NT2/D1 (cell line): Measurements from ENCODE around the gene TFAP2E.

Source experiments
- SUZ12 ChIP-seq: IDR thresholded peaks from 2 replicates; pipeline ENCODE4 v1.6.1; 2011; ENCODE audit not compliant: insufficient read length, insufficient read depth; ENCODE audit errors: extremely low read depth
- YY1 ChIP-seq: IDR thresholded peaks from 2 replicates; pipeline ENCODE4 v1.6.1; 2011; ENCODE audit not compliant: insufficient read length, insufficient read depth
- ZNF274 ChIP-seq: IDR thresholded peaks from 2 replicates; pipeline ENCODE4 v1.6.1; 2011; ENCODE audit warnings: mild to moderate bottlenecking, low read depth, low read length

DNA sequence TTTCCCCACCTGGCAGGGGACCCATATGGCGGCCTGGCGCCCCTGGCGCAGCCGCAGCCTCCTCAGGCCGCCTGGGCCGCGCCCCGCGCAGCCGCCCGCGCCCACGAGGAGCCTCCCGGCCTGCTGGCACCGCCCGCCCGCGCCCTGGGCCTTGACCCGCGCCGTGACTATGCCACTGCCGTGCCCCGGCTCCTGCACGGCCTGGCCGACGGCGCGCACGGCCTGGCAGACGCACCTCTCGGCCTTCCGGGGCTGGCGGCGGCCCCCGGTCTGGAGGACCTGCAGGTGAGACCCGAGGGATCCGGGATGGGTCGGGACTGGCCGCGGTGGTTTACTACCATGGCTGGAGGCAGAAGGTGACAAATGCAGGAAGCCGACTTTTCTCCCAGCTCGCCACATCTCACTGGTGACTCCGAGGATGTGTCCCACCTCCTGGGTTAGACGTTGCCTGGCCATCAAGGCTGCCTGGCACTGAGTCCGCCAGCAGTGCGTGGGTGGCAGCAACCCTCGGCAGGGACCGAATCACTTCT is 1.1 kb downstream of the TFAP2E start:
- TF ChIP-seq ZNF274 (no peak), YY1 (no peak), SUZ12 (no peak)
